H1 (cell line): ENCODE data around the gene TARS2. TPM values are rescaled to one million over a fixed set of nuclear protein-coding genes. Genes with fewer than 3 reads are reported as not detected.

Experiments used
- BCL11A ChIP-seq, 2 experiments: IDR thresholded peaks; one replicate each; pipeline ENCODE4 v1.6.1; 2011; ENCODE audit warnings: low read depth in 2 of 2, low read length in 2 of 2, mild to moderate bottlenecking in 2 of 2
- CTBP2 ChIP-seq: IDR thresholded peaks from 2 replicates; pipeline ENCODE4 v1.7.0; 2011; ENCODE audit warnings: borderline replicate concordance, mild to moderate bottlenecking, moderate library complexity, mixed read lengths, low read length; ENCODE audit not compliant: insufficient read depth, insufficient read length
- EP300 ChIP-seq, 2 experiments: IDR thresholded peaks; 1 replicate in 1 of 2; 2 replicates in 1 of 2; pipeline ENCODE4 v1.6.1; 2011 to 2012; ENCODE audit warnings: low read depth in 2 of 2, low read length in 2 of 2, mild to moderate bottlenecking in 2 of 2, borderline replicate concordance in 1 of 2, inconsistent platforms in 1 of 2, moderate library complexity in 1 of 2
- KDM4A ChIP-seq: IDR thresholded peaks from one replicate; pipeline ENCODE4 v1.7.1; 2012; ENCODE audit warnings: low read depth, mild to moderate bottlenecking, moderate library complexity, low read length, inconsistent platforms; ENCODE audit not compliant: severe bottlenecking
- PHF8 ChIP-seq: fragments of 200-600 bp; sonication (generic); conservative IDR thresholded peaks from 2 replicates; pipeline ENCODE4 v1.7.1; 2012; ENCODE audit warnings: low read depth, mild to moderate bottlenecking, inconsistent platforms, low read length, moderate library complexity
- TEAD4 ChIP-seq: IDR thresholded peaks from 2 replicates; pipeline ENCODE4 v1.6.1; 2012; ENCODE audit warnings: low read depth, low read length, inconsistent platforms, mixed read lengths
- polyA plus RNA-seq, 7 experiments: library from polyadenylated mRNA; depleted of rRNA in 3 of 7; stranded (reverse) in 5 of 7; unstranded in 2 of 7; fragments of >200 nt in 5 of 7; fragments of 200-250 nt in 2 of 7; gene quantifications; 1 replicate in 5 of 7; 2 replicates in 1 of 7; 4 replicates in 1 of 7; pipeline versions ENCODE4 v1.2.1 to v1.2.3, GENCODE V29; 2011 to 2013; ENCODE audit warnings: missing spikeins in 2 of 7, mixed read lengths in 2 of 7
- total RNA-seq: library from RNA; stranded (reverse); fragmentation: NEBNext Ultra II Directional; extraction: Animal tissue kit (Norgen Biotek cat#: 25700); gene quantifications from 2 replicates; pipeline ENCODE4 v1.2.1, GENCODE V29; 2021

TARS2 gene
- total and polyA plus RNA-seq, 2 of the 8 experiments (the other 6 are each of a cell fraction or from before 2014, with no cell fraction given), result 38.9 to 39.1 TPM

DNA sequence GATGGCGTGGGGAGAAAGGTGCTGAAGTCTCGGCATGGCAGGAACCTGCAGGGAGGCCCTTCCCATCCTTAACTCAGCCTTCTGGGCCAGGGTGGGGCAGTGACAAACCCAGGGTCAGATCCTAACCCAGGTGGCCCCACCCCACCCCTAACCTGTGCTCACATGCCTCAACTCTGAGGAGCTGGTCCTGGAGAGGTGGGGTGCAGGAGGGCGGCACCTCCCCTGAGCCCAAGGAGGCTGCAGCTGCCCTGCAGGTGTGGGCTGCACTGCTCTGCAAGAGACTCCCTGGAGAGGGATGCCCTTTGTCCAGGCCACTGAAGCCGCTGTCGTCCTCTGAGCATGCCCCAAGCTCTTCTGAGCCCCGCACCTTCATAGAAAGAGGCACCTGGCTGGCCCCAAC lies 46.8 kb downstream of the TARS2 start (continued):
- TF ChIP-seq EP300 (IDR thresholded peaks at IDR 0.05; ENCODE audit: borderline replicate concordance in 1 of 2, low read depth in 2 of 2, low read length in 2 of 2) (no peak), CTBP2 (no peak), TEAD4 (no peak), BCL11A (IDR thresholded peaks at IDR 0.05; ENCODE audit: low read depth in 2 of 2, low read length in 2 of 2) (no peak), KDM4A (no peak), PHF8 (no peak)
